Gastroesophageal sphincter (tissue), 3 donors: Measurements from ENCODE around the gene FANCM.

Experiments used
- CTCF ChIP-seq, 4 experiments: fragments of 200-600 bp in 2 of 4; fragments of 450-650 bp in 2 of 4; sonication (generic) in 1 of 4; IDR thresholded peaks; one replicate each; pipeline ENCODE4 v1.5.1; 2017 to 2019; ENCODE audit warnings: antibody characterized with exemption in 4 of 4, mild to moderate bottlenecking in 2 of 4, moderate library complexity in 2 of 4
- EP300 ChIP-seq: sonication (generic); formaldehyde crosslinking; IDR thresholded peaks from one replicate; pipeline ENCODE4 v1.6.1; 2017; ENCODE audit warnings: antibody characterized with exemption, mild to moderate bottlenecking
- POLR2A ChIP-seq, 2 donors: fragments of 450-650 bp; IDR thresholded peaks; one replicate each; pipeline ENCODE4 v1.6.1; 2017; ENCODE audit warnings: antibody characterized with exemption in 2 of 2, mild to moderate bottlenecking in 2 of 2, moderate library complexity in 1 of 2
- POLR2AphosphoS5 ChIP-seq: sonication (generic); formaldehyde crosslinking; IDR thresholded peaks from one replicate; pipeline ENCODE4 v1.6.1; 2017; ENCODE audit warnings: antibody characterized with exemption

GRCh38 chr14:45211295-45211694, 75.6 kb downstream of the FANCM start:
- TF ChIP-seq CTCF (IDR thresholded peaks at IDR 0.05) (no peak), POLR2A (IDR thresholded peaks at IDR 0.05) (no peak), EP300 (no peak), POLR2AphosphoS5 (no peak)
